A673 (cell line): ENCODE results near the gene FRMPD4. TPM values are rescaled to one million over a fixed set of nuclear protein-coding genes. Genes with fewer than 3 reads are reported as not detected.

Experiments used
- BruUV-seq: library from RNA; stranded (reverse); fragments of 400-500 nt; replicated peaks from 2 replicates; lab custom pipeline; 2021; lab: Mats Ljungman, UMichigan
- CTCF ChIA-PET: fragments of 300-600 bp; sonication (Branson Sonifier 250); formaldehyde crosslinking; loops from one replicate; lab custom pipeline; 2022; ENCODE audit warnings: antibody characterized with exemption; lab: Charles Lee
- POLR2A ChIA-PET: fragments of 300-600 bp; sonication (Branson Sonifier 250); formaldehyde crosslinking; loops from one replicate; lab custom pipeline; 2022; ENCODE audit warnings: antibody characterized with exemption; ENCODE audit not compliant: low non-redundant PET; lab: Charles Lee
- DNase-seq: peaks from one replicate; pipeline ENCODE4 v3.0.0-alpha.2; 2015; ENCODE audit warnings: low spot score
- H3K27ac ChIP-seq: fragments of 200-600 bp; sonication (generic); 2 replicates; pipeline ENCODE4 v1.5.1; 2016; ENCODE audit warnings: mixed run types, low read depth, mild to moderate bottlenecking, mixed read lengths, antibody characterized with exemption, low read length; ENCODE audit not compliant: poor library complexity, severe bottlenecking
- H3K27me3 ChIP-seq: fragments of 200-600 bp; sonication (generic); replicated peaks from 2 replicates; pipeline ENCODE4 v1.6.1; 2017; ENCODE audit warnings: mixed run types, low read depth, mild to moderate bottlenecking, mixed read lengths, antibody characterized with exemption, low read length; ENCODE audit not compliant: insufficient read depth, poor library complexity
- H3K36me3 ChIP-seq: fragments of 200-600 bp; sonication (generic); 2 replicates; pipeline ENCODE4 v1.6.1; 2016; ENCODE audit warnings: mixed run types, mild to moderate bottlenecking, mixed read lengths, antibody characterized with exemption, low read length; ENCODE audit not compliant: insufficient read depth, poor library complexity, severe bottlenecking
- H3K4me1 ChIP-seq: fragments of 200-600 bp; sonication (generic); 2 replicates; pipeline ENCODE4 v1.6.1; 2017; ENCODE audit warnings: mixed run types, mild to moderate bottlenecking, mixed read lengths, antibody characterized with exemption, low read length; ENCODE audit not compliant: insufficient read depth, poor library complexity, severe bottlenecking
- H3K4me3 ChIP-seq: fragments of 200-600 bp; sonication (generic); 2 replicates; pipeline ENCODE4 v1.5.1; 2016; ENCODE audit warnings: low read depth, mixed run types, mild to moderate bottlenecking, mixed read lengths, low read length; ENCODE audit not compliant: poor library complexity, severe bottlenecking
- H3K9me3 ChIP-seq: fragments of 200-600 bp; sonication (generic); 2 replicates; pipeline ENCODE4 v1.6.1; 2016; ENCODE audit warnings: mixed run types, low read depth, mild to moderate bottlenecking, mixed read lengths, antibody characterized with exemption, low read length; ENCODE audit not compliant: poor library complexity, severe bottlenecking
- CTCF ChIP-seq: fragments of 300-800, 200-600 bp; sonication (generic); conservative IDR thresholded peaks from 2 replicates; pipeline ENCODE4 v1.5.1; 2017; ENCODE audit warnings: low read depth, mild to moderate bottlenecking, antibody characterized with exemption, low read length, moderate library complexity, mixed read lengths
- EZH2 ChIP-seq: fragments of 200-600 bp; sonication (generic); IDR thresholded peaks from 2 replicates; pipeline ENCODE4 v1.6.1; 2017; ENCODE audit warnings: borderline replicate concordance, low read depth, mild to moderate bottlenecking, mixed read lengths, antibody characterized with exemption, low read length; ENCODE audit not compliant: poor library complexity, severe bottlenecking
- intact Hi-C: fragments of 100-400 bp; cut with micrococcal nuclease; formaldehyde crosslinking; loops from one replicate; pipeline ENCODE4 v1.10.0; 2022; ENCODE audit not compliant: unreplicated experiment
- total RNA-seq: library from RNA; stranded (reverse); gene quantifications from 2 replicates; pipeline ENCODE4 v1.2.3, GENCODE V29; 2021

The FRMPD4 gene
- total RNA-seq, 1 experiment from 2014 or later: not detected

- CTCF ChIA-PET: no interaction called here
- POLR2A ChIA-PET: no interaction called here
- no peak overlapping the region for H3K27ac ChIP-seq
- TF ChIP-seq CTCF: no peak
- no peak for TF ChIP-seq EZH2
- H3K9me3 ChIP-seq: no peaks in the 10 kb centered on the region
- no peak for DNase-seq
- no peaks in the 10 kb centered on the region for H3K4me1 ChIP-seq
- H3K27me3 ChIP-seq: peaks cover 5% of the 10 kb centered on the region
- no peak overlapping the region for H3K4me3 ChIP-seq
- intact Hi-C loops: no loop called here
- no TSS peak for BruUV-seq
- no peaks in the 10 kb centered on the region for H3K36me3 ChIP-seq
These were observed 58.8 kb downstream of the FRMPD4 start for GRCh38 chrX:12197030-12197429.

GRCh38 chrX:12206413-12206812 is 68.1 kb downstream of the FRMPD4 start:
- intact Hi-C loops: no loop called here
- DNase-seq: no peak
- Histone ChIP-seq H3K9me3 (no peaks in the 10 kb centered on the region), H3K27me3 (peaks cover 22% of the 10 kb centered on the region), H3K4me3 (no peak overlapping the region), H3K36me3 (no peaks in the 10 kb centered on the region), H3K27ac (no peak overlapping the region), H3K4me1 (no peaks in the 10 kb centered on the region)
- CTCF ChIA-PET: no interaction called here
- POLR2A ChIA-PET: no interaction called here
- no TSS peak for BruUV-seq
- TF ChIP-seq EZH2 (no peak), CTCF (no peak)

- no TSS peak for BruUV-seq
- POLR2A ChIA-PET: no interaction called here
- DNase-seq: no peak
- Histone ChIP-seq H3K4me1 (no peaks in the 10 kb centered on the region), H3K4me3 (no peak overlapping the region), H3K27ac (no peak overlapping the region), H3K36me3 (no peaks in the 10 kb centered on the region), H3K27me3 (peaks cover 15% of the 10 kb centered on the region), H3K9me3 (no peaks in the 10 kb centered on the region)
- CTCF ChIA-PET: no interaction called here
- TF ChIP-seq CTCF: no peak
- TF ChIP-seq EZH2: no peak
- intact Hi-C loops: no loop called here
These were observed 72.0 kb downstream of the FRMPD4 start for GRCh38 chrX:12210196-12210815.
